CD14-positive monocyte (primary cell): ENCODE data around the gene SPDL1. TPM values are rescaled to one million over a fixed set of nuclear protein-coding genes. Genes with fewer than 3 reads are reported as not detected.

ENCODE experiments used
- DNase-seq, 3 donors: peaks; one replicate each; pipeline ENCODE4 v3.0.0-alpha.2; 2011 to 2022
- H2AFZ ChIP-seq: 2 replicates; pipeline ENCODE4 v1.6.0; 2012; ENCODE audit warnings: mild to moderate bottlenecking, low read depth, low read length, inconsistent platforms; ENCODE audit not compliant: insufficient read depth, poor library complexity, severe bottlenecking
- H3K27ac ChIP-seq, 2 donors: 1 replicate in 1 of 2; 2 replicates in 1 of 2; pipeline ENCODE4 v1.5.1; 2012 to 2013; ENCODE audit warnings: low read length in 2 of 2, control low read depth in 1 of 2, inconsistent platforms in 1 of 2, low read depth in 1 of 2, mild to moderate bottlenecking in 1 of 2
- H3K27me3 ChIP-seq, 2 donors: one replicate each; pipeline versions ENCODE4 v1.6.0 to v1.6.1; 2011 to 2013; ENCODE audit warnings: low read length in 2 of 2; ENCODE audit not compliant: control insufficient read depth in 2 of 2, insufficient read depth in 2 of 2
- H3K36me3 ChIP-seq, 2 donors: replicated peaks in 1 of 2; 1 replicate in 1 of 2; 2 replicates in 1 of 2; pipeline versions ENCODE4 v1.5.1 to v1.6.1; 2012 to 2013; ENCODE audit warnings: low read length in 2 of 2, control low read depth in 1 of 2, inconsistent platforms in 1 of 2, mild to moderate bottlenecking in 1 of 2; ENCODE audit not compliant: insufficient read depth in 2 of 2, control insufficient read depth in 1 of 2
- H3K4me1 ChIP-seq, 2 donors: 1 replicate in 1 of 2; 2 replicates in 1 of 2; pipeline versions ENCODE4 v1.5.1 to v1.6.1; 2012 to 2013; ENCODE audit warnings: low read length in 2 of 2, control low read depth in 1 of 2, inconsistent platforms in 1 of 2, mild to moderate bottlenecking in 1 of 2, moderate library complexity in 1 of 2; ENCODE audit not compliant: insufficient read depth in 2 of 2, control insufficient read depth in 1 of 2
- H3K4me2 ChIP-seq: replicated peaks from 2 replicates; pipeline ENCODE3; 2012; ENCODE audit warnings: low read length, moderate library complexity, mild to moderate bottlenecking; ENCODE audit not compliant: poor library complexity, severe bottlenecking; ENCODE audit errors: extremely low read depth
- H3K4me3 ChIP-seq, 3 experiments: fragments of 200-600 bp in 1 of 3; sonication (generic) in 1 of 3; replicated peaks in 1 of 3; 1 replicate in 2 of 3; 2 replicates in 1 of 3; pipeline ENCODE4 v1.5.1; 2011 to 2013; ENCODE audit warnings: low read length in 3 of 3, mild to moderate bottlenecking in 3 of 3, control low read depth in 2 of 3, low read depth in 2 of 3, inconsistent platforms in 1 of 3, moderate library complexity in 1 of 3
- H3K79me2 ChIP-seq: 2 replicates; pipeline ENCODE4 v1.6.0; 2012; ENCODE audit warnings: mild to moderate bottlenecking, control low read depth, inconsistent platforms, low read length, moderate library complexity; ENCODE audit not compliant: insufficient read depth
- H3K9ac ChIP-seq: 2 replicates; pipeline ENCODE4 v1.6.0; 2017; ENCODE audit warnings: low read length, mild to moderate bottlenecking; ENCODE audit not compliant: insufficient read depth, poor library complexity, severe bottlenecking
- H3K9me3 ChIP-seq, 2 donors: replicated peaks in 1 of 2; 1 replicate in 1 of 2; 2 replicates in 1 of 2; pipeline versions ENCODE4 v1.5.1 to v1.6.1; 2012 to 2013; ENCODE audit warnings: low read length in 2 of 2, control low read depth in 1 of 2; ENCODE audit not compliant: control insufficient read depth in 1 of 2, insufficient read depth in 1 of 2
- H4K20me1 ChIP-seq: 2 replicates; pipeline ENCODE4 v1.6.0; 2012; ENCODE audit warnings: mild to moderate bottlenecking, low read length, control low read depth, moderate library complexity; ENCODE audit not compliant: insufficient read depth
- H3K27ac Mint-ChIP-seq, 7 donors: one replicate each; pipeline ENCODE4 v1.8.0; 2020; ENCODE audit warnings: mild to moderate bottlenecking in 7 of 7, mixed read lengths in 7 of 7, moderate library complexity in 6 of 7, inconsistent platforms in 2 of 7
- H3K27me3 Mint-ChIP-seq, 3 donors: one replicate each; pipeline ENCODE4 v1.8.0; 2021 to 2022; ENCODE audit warnings: low read depth in 3 of 3, mild to moderate bottlenecking in 3 of 3, mixed read lengths in 3 of 3, moderate library complexity in 3 of 3, inconsistent platforms in 1 of 3
- H3K36me3 Mint-ChIP-seq, 2 donors: one replicate each; pipeline ENCODE4 v1.8.0; 2020; ENCODE audit warnings: mixed read lengths in 2 of 2, inconsistent platforms in 1 of 2, mild to moderate bottlenecking in 1 of 2
- H3K4me1 Mint-ChIP-seq: one replicate; pipeline ENCODE4 v1.8.0; 2020; ENCODE audit warnings: mild to moderate bottlenecking, mixed read lengths
- H3K4me3 Mint-ChIP-seq, 2 donors: one replicate each; pipeline ENCODE4 v1.8.0; 2020; ENCODE audit warnings: mild to moderate bottlenecking in 2 of 2, mixed read lengths in 2 of 2, moderate library complexity in 1 of 2
- H3K9me3 Mint-ChIP-seq, 7 donors: one replicate each; pipeline ENCODE4 v1.8.0; 2020 to 2022; ENCODE audit warnings: mixed read lengths in 7 of 7, mild to moderate bottlenecking in 6 of 7, moderate library complexity in 6 of 7, inconsistent platforms in 2 of 7
- CTCF ChIP-seq: fragments of 200-600 bp; IDR thresholded peaks from one replicate; pipeline ENCODE4 v1.8.0; 2022; ENCODE audit warnings: antibody characterized with exemption, mild to moderate bottlenecking
- WGBS: methylation state at CpG from one replicate; pipeline ENCODE4 v1.1.5; 2013; ENCODE audit warnings: missing lambda C conversion rate; ENCODE audit not compliant: insufficient coverage; 5-methylcytosine and 5-hydroxymethylcytosine counted together
- intact Hi-C, 2 donors: fragments of 100-400 bp; cut with micrococcal nuclease; formaldehyde crosslinking; loops; one replicate each; pipeline versions ENCODE4 v1.15.0 to v1.15.1; 2023
- polyA plus RNA-seq, 3 donors: library from polyadenylated mRNA; depleted of rRNA in 1 of 3; unstranded in 2 of 3; stranded (reverse) in 1 of 3; fragments of 300-500 nt in 2 of 3; fragments of >200 nt in 1 of 3; fragmentation: Illumina TruSeq in 2 of 3; gene quantifications; 1 replicate in 2 of 3; 2 replicates in 1 of 3; pipeline ENCODE4 v1.2.3, GENCODE V29; 2012 to 2021

Gene SPDL1
- polyA plus RNA-seq, 3 donors, result 1.4 to 1.6 (median 1.6) TPM

- no peak overlapping the region for H3K27ac ChIP-seq
- DNase-seq, result no peak
- peaks cover 9 to 11% of the 10 kb centered on the region in 2 donors for H3K27me3 ChIP-seq
- H4K20me1 ChIP-seq, result no peaks in the 10 kb centered on the region
- Mint-ChIP-seq H3K27me3 (peaks cover 11 to 25% (median 11%) of the 10 kb centered on the region in 3 donors), H3K36me3 (no peaks in the 10 kb centered on the region), H3K4me1 (no peaks in the 10 kb centered on the region), H3K4me3 (no peak overlapping the region), H3K27ac (no peak overlapping the region), H3K9me3 (peaks cover 0 to 2% (median 0%) of the 10 kb centered on the region in 7 donors)
- no peak overlapping the region for H2AFZ ChIP-seq
- H3K79me2 ChIP-seq, result no peaks in the 10 kb centered on the region
- no peaks in the 10 kb centered on the region for H3K9me3 ChIP-seq
- intact Hi-C loops, result no loop called here
- H3K4me2 ChIP-seq, result no peak overlapping the region
- H3K36me3 ChIP-seq, result no peaks in the 10 kb centered on the region
- H3K9ac ChIP-seq, result no peak overlapping the region
- no CpG with 5 or more reads among the region's 3 CpGs for WGBS
- H3K4me1 ChIP-seq, result no peaks in the 10 kb centered on the region
- TF ChIP-seq CTCF, result no peak
- H3K4me3 ChIP-seq, result no peak overlapping the region
Observed at GRCh38 chr5:169547508-169547907, 36.1 kb upstream of the SPDL1 start.

GRCh38 chr5:169548315-169548714, 35.3 kb upstream of the SPDL1 start:
- Histone ChIP-seq H3K36me3 (no peaks in the 10 kb centered on the region), H3K4me1 (no peaks in the 10 kb centered on the region), H3K9me3 (no peaks in the 10 kb centered on the region), H3K27me3 (peaks cover 9 to 11% of the 10 kb centered on the region in 2 donors), H3K79me2 (no peaks in the 10 kb centered on the region), H3K9ac (no peak overlapping the region), H3K4me2 (no peak overlapping the region), H4K20me1 (no peaks in the 10 kb centered on the region), H3K4me3 (no peak overlapping the region), H2AFZ (no peak overlapping the region), H3K27ac (no peak overlapping the region)
- intact Hi-C loops, result no loop called here
- 78% methylated on average over 1 of the region's 1 CpG for WGBS
- Mint-ChIP-seq H3K36me3 (no peaks in the 10 kb centered on the region), H3K4me3 (no peak overlapping the region), H3K9me3 (peaks cover 0 to 3% (median 0%) of the 10 kb centered on the region in 7 donors), H3K27ac (no peak overlapping the region), H3K27me3 (peaks cover 11 to 25% (median 13%) of the 10 kb centered on the region in 3 donors), H3K4me1 (no peaks in the 10 kb centered on the region)
- no peak for TF ChIP-seq CTCF
- no peak for DNase-seq
